Mucosa of descending colon (tissue), 3 donors: Measurements from ENCODE around the gene ZDHHC19. TPM values are rescaled to one million over a fixed set of nuclear protein-coding genes. Genes with fewer than 3 reads are reported as not detected.
A peak's percentile ranks its signal among the peaks of the same experiment; 100 is the strongest.
"Not testable (repeated sequence)": the region's sequence is repeated elsewhere in the genome, so short reads cannot be mapped to it uniquely, and the experiment has no call there.

Experiments used
- ATAC-seq: fragments of 200-7000 bp; cut with Tn5 transposase; one replicate; pipeline ENCODE4 v1.9.1; 2020; ENCODE audit warnings: mild to moderate bottlenecking, moderate library complexity
- DNase-seq, 3 donors: peaks; one replicate each; pipeline ENCODE4 v3.0.0-alpha.2; 2020
- H3K36me3 ChIP-seq: fragments of 200-600 bp; one replicate; pipeline ENCODE4 v1.8.0; 2021; ENCODE audit warnings: low read depth, mild to moderate bottlenecking
- H3K4me1 ChIP-seq: fragments of 200-600 bp; one replicate; pipeline ENCODE4 v1.8.0; 2021; ENCODE audit warnings: low read depth, mild to moderate bottlenecking
- H3K4me3 ChIP-seq: fragments of 200-600 bp; one replicate; pipeline ENCODE4 v1.8.0; 2021; ENCODE audit warnings: mild to moderate bottlenecking
- H3K9me3 ChIP-seq: fragments of 200-600 bp; one replicate; pipeline ENCODE4 v1.8.0; 2021; ENCODE audit warnings: mild to moderate bottlenecking
- intact Hi-C, 2 donors: fragments of 100-400 bp; cut with DNase I in 1 of 2; cut with micrococcal nuclease in 1 of 2; formaldehyde crosslinking; loops; one replicate each; pipeline versions ENCODE4 v1.11.0 to v1.11.1; 2022; cut with DNase I, micrococcal nuclease
- total RNA-seq, 3 donors: library from RNA; stranded (reverse); fragmentation: NEBNext Ultra II Directional in 2 of 3; extraction: Animal tissue kit (Norgen Biotek cat#: 25700) in 2 of 3; gene quantifications; one replicate each; pipeline versions ENCODE4 v1.2.1 to v1.2.4, GENCODE V29; 2021 to 2023
- TF ChIP-seq, protein P1 (sequence below): fragments of 200-600 bp; IDR thresholded peaks from one replicate; pipeline ENCODE4 v1.8.0; 2022; ENCODE audit warnings: antibody characterized with exemption, mild to moderate bottlenecking
- donor health status: DM: no; HTN: no; CAD: no; lungs with moderate emphysema.
- donor health status: DM: no; HTN: no; CAD: no.
- donor health status: DM: no; HTN: yes; CAD: no.

The ZDHHC19 gene
- total RNA-seq, 3 donors from 2014 or later, result not detected

DNA sequence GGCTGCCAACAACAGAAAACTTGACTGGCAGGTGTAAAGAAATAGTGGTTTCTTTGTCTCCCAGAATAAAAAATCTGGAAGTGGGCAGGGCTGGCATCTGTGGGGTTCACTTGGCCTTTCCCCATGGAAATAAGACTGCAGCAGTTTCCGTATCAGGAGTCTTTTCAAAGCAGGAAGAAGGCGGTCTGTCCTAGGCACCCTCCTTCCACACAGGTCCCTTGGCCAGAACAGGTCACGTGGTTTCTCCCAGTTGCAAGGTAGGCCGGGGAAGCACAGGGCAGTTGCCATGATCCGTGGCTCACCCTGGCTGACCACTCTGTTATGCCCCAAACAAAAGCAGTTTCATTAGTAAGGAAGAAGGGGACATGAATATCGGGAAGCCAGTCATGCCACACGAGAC, 45.4 kb downstream of the ZDHHC19 start:
- TF ChIP-seq, protein P1, sequence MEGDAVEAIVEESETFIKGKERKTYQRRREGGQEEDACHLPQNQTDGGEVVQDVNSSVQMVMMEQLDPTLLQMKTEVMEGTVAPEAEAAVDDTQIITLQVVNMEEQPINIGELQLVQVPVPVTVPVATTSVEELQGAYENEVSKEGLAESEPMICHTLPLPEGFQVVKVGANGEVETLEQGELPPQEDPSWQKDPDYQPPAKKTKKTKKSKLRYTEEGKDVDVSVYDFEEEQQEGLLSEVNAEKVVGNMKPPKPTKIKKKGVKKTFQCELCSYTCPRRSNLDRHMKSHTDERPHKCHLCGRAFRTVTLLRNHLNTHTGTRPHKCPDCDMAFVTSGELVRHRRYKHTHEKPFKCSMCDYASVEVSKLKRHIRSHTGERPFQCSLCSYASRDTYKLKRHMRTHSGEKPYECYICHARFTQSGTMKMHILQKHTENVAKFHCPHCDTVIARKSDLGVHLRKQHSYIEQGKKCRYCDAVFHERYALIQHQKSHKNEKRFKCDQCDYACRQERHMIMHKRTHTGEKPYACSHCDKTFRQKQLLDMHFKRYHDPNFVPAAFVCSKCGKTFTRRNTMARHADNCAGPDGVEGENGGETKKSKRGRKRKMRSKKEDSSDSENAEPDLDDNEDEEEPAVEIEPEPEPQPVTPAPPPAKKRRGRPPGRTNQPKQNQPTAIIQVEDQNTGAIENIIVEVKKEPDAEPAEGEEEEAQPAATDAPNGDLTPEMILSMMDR, result no peak
- ATAC-seq (peak; percentile 69), DNase-seq (peak in 2 of 3 donors; percentile 14 to 53)
- Histone ChIP-seq H3K36me3 (no peaks in the 10 kb centered on the region), H3K9me3 (no peaks in the 10 kb centered on the region), H3K4me1 (peaks cover 7% of the 10 kb centered on the region), H3K4me3 (no peak overlapping the region)
- intact Hi-C loops, result no loop called here

DNA sequence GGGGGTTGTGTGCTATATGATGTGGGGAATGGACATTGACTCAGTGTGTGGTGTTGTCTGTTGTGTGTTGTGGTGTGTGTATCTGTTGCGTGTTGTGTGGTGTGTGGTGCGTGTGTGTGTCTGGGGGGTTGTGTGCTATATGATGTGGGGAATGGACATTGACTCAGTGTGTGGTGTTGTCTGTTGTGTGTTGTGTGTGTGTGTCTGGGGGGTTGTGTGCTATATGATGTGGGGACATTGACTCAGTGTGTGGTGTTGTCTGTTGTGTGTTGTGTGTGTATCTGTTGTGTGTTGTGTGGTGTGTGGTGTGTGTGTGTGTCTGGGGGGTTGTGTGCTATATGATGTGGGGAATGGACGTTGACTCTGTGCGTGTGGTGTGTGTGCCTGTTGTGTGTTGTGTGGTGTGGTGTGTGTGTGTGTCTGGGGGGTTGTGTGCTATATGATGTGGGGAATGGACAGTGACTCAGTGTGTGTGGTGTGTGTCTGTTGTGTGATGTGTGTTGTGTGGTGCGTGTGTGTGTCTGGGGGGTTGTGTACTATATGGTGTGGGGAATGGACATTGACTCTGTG, 46.1 kb downstream of the ZDHHC19 start:
- H3K36me3 ChIP-seq, H3K4me3 ChIP-seq, ATAC-seq, H3K4me1 ChIP-seq, DNase-seq, H3K9me3 ChIP-seq, intact Hi-C loops: not testable (repeated sequence)

DNA sequence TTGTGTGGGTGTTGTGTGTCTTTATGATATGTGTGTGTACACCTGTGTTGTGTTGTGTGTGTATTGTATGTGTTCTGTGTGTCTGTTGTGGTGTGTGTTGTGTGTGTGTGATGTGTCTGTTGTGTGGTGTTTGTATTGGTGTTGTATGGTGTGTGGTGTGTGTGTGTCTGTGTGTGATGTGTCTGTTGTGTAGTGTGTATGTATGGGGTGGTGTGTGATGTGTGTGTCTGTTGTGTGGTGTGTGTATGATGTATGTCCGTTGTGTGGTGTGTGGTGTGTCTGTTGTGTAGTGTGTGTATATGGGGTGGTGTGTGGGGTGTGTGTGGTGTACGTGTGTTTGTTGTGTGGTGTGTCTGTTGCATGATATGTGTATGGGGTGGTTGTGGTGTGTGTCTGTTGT, 46.6 kb downstream of the ZDHHC19 start:
- TF ChIP-seq, protein P1, result no peak
- Histone ChIP-seq H3K4me1 (peaks cover 10% of the 10 kb centered on the region), H3K9me3 (no peaks in the 10 kb centered on the region), H3K36me3 (no peaks in the 10 kb centered on the region), H3K4me3 (no peak overlapping the region)
- DNase-seq, result no peak
- intact Hi-C loops, result no loop called here
- ATAC-seq, result no peak

DNA sequence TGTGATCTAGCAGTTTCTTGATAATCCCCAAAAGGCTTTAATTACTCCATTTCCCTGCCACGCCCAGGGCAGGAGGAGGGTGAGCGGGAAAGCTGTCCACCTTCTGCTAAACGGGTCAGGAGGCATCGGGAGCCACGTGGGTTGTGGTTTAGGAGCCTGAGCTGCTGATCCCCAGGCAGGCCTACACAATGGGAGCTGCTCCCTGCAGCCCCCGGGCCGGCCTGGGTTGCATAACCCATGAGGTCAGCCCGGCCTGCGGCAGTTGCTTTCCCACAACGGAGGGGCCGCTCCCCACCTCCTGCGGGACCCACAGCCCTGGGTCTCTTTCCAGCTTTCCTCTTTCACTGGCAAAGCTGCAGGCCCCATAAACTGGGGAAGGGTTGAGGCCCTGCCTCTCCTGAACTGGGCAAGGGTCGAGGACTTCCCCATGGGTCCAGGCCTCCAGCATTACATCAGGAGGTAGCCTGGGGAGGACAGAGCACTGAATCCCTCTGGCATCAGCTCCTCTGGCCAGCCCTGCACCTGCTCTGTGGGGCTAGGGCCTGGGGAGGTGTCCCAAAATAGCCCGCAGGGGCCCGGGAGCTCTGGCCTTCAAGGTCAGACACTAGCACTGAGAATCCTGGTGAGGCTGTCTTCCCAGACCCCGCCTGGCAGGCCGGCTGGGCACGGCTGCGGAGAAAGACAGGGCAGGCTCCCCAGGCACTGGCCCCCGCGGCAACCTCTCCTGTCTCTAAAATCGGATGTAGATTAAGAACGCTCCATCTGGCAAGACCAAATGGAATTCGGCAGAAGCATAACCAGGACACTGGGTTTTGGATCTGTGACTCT, 47.3 kb downstream of the ZDHHC19 start:
- TF ChIP-seq, protein P1, result no peak
- DNase-seq, result peak in 2 of 3 donors; percentile 49 to 72
- no peaks in the 10 kb centered on the region for H3K9me3 ChIP-seq
- H3K4me3 ChIP-seq, result no peak overlapping the region
- peaks cover 10% of the 10 kb centered on the region for H3K4me1 ChIP-seq
- intact Hi-C loops, result no loop called here
- H3K36me3 ChIP-seq, result no peaks in the 10 kb centered on the region
- peak; percentile 47 for ATAC-seq

DNA sequence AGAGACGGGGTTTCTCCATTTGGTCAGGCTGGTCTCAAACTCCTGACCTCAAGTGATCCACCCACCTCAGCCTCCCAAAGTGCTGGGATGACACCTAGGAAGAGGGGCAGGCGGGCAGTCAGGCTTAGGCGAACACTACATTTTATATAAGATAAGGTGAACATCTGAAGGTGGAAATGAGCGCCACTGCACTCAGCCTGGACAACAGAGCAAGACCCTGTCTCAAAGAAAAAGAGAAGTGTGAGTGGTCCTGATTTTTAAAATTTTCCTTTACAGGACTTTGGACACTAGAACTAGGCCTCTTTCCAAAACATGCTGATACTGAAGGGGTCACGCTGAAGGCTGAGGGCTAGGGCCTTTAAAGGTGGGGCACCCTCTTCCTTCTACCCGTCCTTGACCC, 48.0 kb downstream of the ZDHHC19 start:
- Histone ChIP-seq H3K4me1 (peaks cover 10% of the 10 kb centered on the region), H3K4me3 (no peak overlapping the region), H3K36me3 (no peaks in the 10 kb centered on the region), H3K9me3 (no peaks in the 10 kb centered on the region)
- TF ChIP-seq, protein P1, result no peak
- intact Hi-C loops, result no loop called here
- peak in 1 of 3 donors; percentile 8 for DNase-seq
- no peak for ATAC-seq

DNA sequence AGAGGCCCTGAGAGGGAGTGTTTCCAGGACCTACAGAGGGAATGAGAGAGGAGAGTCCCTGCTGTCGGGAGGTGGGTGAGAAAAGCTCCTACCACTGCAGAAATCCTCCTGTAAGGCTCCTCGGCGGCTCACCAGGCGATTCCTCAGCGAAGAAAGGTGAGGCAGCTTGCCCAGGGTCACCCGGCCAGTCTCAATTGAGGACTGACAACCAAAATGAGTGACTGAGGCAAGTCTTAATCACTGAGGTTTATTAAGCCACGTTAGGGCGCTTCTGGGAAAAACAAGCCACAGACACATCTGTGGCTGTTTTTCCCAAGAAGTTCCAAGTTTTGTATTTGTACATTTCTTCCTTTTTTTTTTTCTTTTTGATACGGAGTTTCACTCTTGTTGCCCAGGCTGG, 48.5 kb downstream of the ZDHHC19 start:
- Histone ChIP-seq H3K4me3 (no peak overlapping the region), H3K36me3 (no peaks in the 10 kb centered on the region), H3K4me1 (peaks cover 10% of the 10 kb centered on the region), H3K9me3 (no peaks in the 10 kb centered on the region)
- intact Hi-C loops, result no loop called here
- ATAC-seq, result no peak
- TF ChIP-seq, protein P1, result no peak
- peak in 1 of 3 donors; percentile 36 for DNase-seq
